Measurements from ENCODE around the gene PRSS37.

The PRSS37 gene

GRCh38 chr7:141840708-141841107, 577 bp downstream of the PRSS37 start:
- no peak for TF ChIP-seq GATA2 (IDR thresholded peaks at IDR 0.05; ENCODE audit: low read depth, low read length)
- no peak for TF ChIP-seq GATA3 (IDR thresholded peaks at IDR 0.05; ENCODE audit: low read depth, low read length)

GRCh38 chr7:141839256-141839655, 2.0 kb downstream of the PRSS37 start:
- no peak for TF ChIP-seq GATA2 (IDR thresholded peaks at IDR 0.05; ENCODE audit: low read depth, low read length)

GRCh38 chr7:141838581-141838980, 2.7 kb downstream of the PRSS37 start:
- TF ChIP-seq GATA3 (IDR thresholded peaks at IDR 0.05; ENCODE audit: low read depth, low read length): no peak
- no peak for TF ChIP-seq GATA2 (IDR thresholded peaks at IDR 0.05; ENCODE audit: low read depth, low read length)

- TF ChIP-seq GATA3 (IDR thresholded peaks at IDR 0.05; ENCODE audit: low read depth, low read length) (no peak), GATA2 (IDR thresholded peaks at IDR 0.05; ENCODE audit: low read depth, low read length) (no peak)
Observed at GRCh38 chr7:141837683-141838082, 3.6 kb downstream of the PRSS37 start.

GRCh38 chr7:141820067-141820466, 21.2 kb downstream of the PRSS37 start:
- no peak for TF ChIP-seq GATA2 (IDR thresholded peaks at IDR 0.05; ENCODE audit: low read depth, low read length)
- no peak for TF ChIP-seq GATA3 (IDR thresholded peaks at IDR 0.05; ENCODE audit: low read depth, low read length)

GRCh38 chr7:141792526-141792925, 48.8 kb downstream of the PRSS37 start:
- TF ChIP-seq GATA2 (IDR thresholded peaks at IDR 0.05; ENCODE audit: low read depth, low read length) (no peak), GATA3 (IDR thresholded peaks at IDR 0.05; ENCODE audit: low read depth, low read length) (no peak)

- no peak for TF ChIP-seq GATA2 (IDR thresholded peaks at IDR 0.05; ENCODE audit: low read depth, low read length)
- no peak for TF ChIP-seq GATA3 (IDR thresholded peaks at IDR 0.05; ENCODE audit: low read depth, low read length)
Observed at GRCh38 chr7:141789917-141790316, 51.4 kb downstream of the PRSS37 start, which contains the start of gene TAS2R5. Gene TAS2R5, plus strand, starts transcription at chr7:141790217. Its CDS starts 145 bp downstream, at chr7:141790362.

GRCh38 chr7:141788296-141788695, 53.0 kb downstream of the PRSS37 start:
- TF ChIP-seq GATA2 (IDR thresholded peaks at IDR 0.05; ENCODE audit: low read depth, low read length) (no peak), GATA3 (IDR thresholded peaks at IDR 0.05; ENCODE audit: low read depth, low read length) (no peak)

All from SH-SY5Y (cell line).